NCI-H146 treated with DMSO at 0.1 percent for 48 hours (cell line): ENCODE results near the gene GPR52.
"Not testable (repeated sequence)": the region's sequence is repeated elsewhere in the genome, so short reads cannot be mapped to it uniquely, and the experiment has no call there.

Experiments used
- DNase-seq: peaks from one replicate; lab custom pipeline; 2025; ENCODE audit not compliant: unreplicated experiment; lab: John Stamatoyannopoulos, UW

Gene GPR52, protein sequence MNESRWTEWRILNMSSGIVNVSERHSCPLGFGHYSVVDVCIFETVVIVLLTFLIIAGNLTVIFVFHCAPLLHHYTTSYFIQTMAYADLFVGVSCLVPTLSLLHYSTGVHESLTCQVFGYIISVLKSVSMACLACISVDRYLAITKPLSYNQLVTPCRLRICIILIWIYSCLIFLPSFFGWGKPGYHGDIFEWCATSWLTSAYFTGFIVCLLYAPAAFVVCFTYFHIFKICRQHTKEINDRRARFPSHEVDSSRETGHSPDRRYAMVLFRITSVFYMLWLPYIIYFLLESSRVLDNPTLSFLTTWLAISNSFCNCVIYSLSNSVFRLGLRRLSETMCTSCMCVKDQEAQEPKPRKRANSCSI

DNA sequence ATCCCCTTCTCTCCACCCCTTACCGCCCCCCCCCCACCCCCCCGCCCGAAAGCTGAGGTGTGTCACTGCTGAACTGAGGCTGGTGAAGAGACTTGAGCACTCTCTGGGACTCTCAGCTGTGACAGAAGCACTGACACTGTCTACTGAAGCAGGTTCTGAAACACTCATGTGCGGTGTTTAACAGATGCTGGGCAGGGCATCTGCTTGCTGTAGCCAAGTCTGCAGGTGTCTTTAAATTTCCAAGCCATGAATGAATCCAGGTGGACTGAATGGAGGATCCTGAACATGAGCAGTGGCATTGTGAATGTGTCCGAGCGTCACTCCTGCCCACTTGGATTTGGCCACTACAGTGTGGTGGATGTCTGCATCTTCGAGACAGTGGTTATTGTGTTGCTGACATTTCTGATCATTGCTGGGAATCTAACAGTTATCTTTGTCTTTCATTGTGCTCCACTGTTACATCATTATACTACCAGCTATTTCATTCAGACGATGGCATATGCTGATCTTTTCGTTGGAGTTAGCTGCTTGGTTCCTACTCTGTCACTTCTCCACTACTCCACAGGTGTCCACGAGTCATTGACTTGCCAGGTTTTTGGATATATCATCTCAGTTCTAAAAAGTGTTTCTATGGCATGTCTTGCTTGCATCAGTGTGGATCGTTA lies at the start of gene GPR52:
Gene GPR52, plus strand, starts transcription at position 99 of the 665 bp plus-strand sequence. Its CDS starts 148 bp downstream, at position 247.
- no peak for DNase-seq

DNA sequence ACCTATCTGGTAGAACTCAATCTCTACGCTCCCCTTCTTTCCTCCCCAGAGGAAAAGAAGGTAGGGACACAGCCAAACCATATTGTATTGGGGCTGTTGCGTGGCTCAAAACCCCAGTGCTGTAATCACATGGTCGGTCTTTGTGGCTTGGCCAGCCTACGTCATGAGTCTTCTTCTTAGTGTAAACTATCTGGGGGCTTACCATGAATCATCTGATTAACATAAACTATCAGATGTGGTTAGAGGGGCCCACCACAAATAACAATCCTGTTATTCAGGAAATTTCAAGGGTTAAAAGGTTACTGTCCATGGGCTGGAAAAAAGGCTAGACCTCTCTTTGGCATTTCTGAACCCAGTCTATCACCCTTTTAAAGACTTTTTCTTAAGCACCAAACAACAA lies 49.5 kb upstream of the GPR52 start:
- no peak for DNase-seq

DNA sequence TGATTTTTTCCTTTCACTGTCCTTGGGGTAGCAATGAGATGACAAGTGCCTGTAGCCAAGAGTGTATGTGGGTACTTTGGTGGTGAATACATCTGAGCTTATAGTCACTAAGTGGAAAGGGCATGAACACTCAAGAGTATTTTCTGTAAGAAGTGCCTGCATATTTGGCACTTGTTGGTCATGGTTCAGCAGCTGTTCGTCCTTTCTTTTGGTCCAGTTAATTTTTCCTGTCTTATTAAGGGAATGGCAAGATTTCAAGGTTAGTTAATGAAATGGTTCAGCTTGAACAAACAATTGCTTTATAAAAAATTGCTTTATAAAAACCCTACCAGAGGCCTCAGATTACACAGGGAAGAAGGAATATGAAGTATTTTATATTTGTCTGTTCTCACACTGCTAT lies 48.6 kb upstream of the GPR52 start:
- no peak for DNase-seq

DNA sequence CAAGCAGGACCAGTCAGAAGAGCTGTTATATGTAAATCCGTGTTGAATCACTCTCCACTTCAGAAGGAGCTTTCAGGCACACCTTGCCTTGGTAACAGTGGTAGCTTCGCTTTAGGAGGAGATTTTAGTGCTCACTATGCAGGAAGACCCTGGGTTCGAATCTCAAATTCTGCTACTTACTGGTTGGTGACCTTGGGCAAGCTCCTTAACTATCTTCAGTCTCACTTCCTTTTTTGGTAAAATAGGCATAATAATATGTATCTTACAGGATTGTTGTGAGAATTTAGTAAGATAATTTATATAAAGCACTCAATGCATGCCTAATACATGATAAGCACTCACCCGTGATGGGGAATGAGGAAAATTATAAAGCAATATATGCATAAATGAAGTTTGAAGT lies 46.7 kb upstream of the GPR52 start:
- no peak for DNase-seq

DNA sequence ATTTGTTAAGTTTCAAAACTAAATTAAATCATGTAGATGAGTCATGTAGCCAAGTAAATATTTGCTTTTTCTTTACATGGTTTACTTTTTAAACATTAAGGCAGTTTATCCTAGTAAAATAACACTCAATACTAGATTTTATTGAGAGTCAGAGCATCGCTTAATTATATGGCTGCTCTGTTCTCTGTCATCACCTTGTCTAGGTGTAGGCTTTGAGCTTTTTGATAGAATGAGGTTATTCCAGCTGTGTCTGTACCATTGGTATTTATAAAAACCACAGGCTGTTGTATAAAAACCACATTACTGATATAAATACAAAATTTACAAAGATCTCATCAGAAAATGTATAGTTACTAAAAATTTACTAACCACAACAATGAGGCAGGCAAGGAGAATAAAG lies 42.5 kb upstream of the GPR52 start:
- no peak for DNase-seq

DNA sequence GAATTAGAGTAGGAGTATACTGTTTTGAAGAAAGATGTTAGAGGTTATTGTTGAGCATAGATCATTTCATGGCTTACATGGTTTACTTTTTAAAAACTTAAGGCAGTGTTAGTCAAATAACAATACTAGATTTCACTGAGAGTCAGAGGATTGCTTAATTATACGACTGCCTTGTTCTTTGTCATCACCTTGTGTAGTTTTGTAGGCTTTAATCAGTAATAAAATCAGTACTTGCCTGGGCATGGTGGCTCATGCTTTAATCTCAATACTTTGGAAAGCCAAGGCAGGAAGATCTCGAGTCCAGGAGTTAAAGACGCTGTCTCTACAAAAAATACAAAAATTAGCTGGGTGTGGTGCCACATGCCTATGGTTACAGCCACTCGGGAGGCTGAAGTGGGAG lies 41.3 kb upstream of the GPR52 start:
- no peak for DNase-seq

DNA sequence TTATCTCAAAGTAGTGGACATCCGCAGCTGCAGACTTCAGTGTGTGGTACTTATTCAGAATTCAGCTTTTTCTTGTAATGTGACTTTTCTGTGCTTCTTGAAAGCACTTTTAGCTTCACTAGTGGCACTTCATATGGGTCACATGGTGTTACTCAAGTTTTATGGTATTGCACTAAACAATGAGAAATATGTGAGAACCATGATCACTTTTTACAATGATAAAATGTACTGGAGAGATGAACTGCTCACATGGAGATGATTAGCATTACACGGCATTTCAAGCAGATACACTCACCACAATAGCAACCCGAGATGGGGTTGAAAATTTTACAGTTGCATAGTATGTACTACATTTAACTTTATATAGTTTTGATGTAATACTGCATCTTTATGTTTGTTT lies 40.1 kb upstream of the GPR52 start:
- DNase-seq = no peak

DNA sequence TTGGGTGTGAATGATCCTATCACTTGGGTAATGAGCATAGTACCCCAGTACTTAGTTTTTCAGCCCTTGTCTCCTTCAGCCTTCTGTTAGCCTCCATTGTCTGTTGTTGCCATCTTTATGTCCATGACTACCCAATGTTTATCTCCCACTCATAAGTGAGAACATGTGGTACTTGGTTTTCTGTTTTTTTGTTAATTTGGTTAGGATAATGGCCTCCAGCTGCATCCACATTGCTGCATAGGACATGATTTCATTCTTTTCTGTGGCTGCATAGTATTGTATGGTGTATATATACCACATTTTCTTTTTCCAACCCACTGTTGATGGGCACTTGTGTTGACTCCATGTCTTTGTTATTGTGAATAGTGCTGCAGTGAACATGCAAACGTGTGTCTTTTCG lies 39.6 kb upstream of the GPR52 start:
- no peak for DNase-seq

DNA sequence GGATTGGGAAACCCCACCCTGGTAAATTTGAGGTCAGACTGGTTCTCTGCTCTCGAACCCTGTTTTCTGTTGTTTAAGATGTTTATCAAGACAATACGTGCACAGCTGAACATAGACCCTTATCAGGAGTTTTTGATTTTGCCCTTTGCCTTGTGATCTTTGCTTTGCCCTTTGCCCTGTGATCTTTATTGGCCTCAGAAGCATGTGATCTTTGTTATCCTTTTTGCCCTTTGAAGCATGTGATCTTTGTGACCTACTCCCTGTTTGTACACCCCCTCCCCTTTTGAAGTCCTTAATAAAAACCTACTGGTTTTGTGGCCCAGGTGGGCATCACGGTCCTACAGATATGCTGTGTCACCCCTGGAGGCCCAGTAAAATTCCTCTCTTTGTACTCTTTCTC lies 38.0 kb upstream of the GPR52 start:
- DNase-seq = not testable (repeated sequence)

DNA sequence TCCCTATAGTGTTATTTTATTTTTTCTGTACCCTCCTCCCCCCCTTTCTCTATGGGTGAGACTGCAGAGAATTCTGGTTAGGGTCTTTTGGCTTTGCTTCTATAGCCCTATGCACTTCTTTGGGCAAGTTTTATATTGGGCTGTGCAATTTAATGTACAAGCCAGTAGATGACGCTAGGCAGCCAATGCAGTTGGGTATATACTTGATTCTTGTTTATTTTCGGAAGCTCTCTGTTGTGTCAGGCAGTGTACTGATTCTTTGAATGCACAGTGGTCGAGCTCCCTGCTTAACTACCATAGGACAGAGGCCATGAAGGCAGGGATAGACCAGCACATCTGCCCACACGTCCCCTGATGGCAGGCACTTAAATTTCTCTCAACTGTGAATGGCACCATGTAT lies 34.1 kb upstream of the GPR52 start:
- no peak for DNase-seq

DNA sequence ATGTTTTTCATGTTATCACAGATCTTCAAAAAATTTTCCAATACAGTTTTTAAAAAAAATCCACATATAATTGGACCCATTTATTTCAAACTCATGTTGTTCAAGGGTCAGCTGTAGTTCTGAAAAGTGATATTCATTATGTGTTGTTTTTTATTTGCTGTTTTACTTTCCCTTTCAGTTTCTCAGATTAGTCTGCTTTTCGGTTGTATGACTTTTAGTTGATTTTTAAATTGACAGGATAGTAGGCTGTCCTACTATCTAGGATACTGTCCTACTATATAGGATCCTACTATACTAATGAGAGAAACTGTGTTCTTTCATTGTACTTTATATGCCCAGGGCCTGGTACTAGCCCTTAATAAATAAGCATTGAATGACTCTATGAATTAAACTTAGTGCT lies 33.6 kb upstream of the GPR52 start:
- no peak for DNase-seq

DNA sequence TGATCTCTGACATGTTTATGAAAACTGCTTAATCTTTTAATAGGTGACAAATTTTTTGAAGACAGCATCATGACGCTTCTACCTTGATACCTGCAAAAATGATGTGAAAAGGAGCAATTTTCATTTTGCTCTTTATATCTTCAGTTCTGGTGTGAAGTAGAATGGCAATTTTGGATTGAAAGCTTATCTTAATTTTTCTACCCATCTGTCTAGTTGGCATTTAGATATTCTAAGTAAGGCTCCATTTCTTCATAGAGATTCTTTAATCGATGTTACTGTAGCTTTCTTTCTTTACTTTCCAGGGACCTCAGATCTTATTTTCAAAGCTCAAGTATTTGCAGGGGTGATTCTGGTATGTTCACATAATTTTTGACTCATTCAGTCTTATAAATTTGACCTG lies 32.3 kb upstream of the GPR52 start:
- DNase-seq = no peak

DNA sequence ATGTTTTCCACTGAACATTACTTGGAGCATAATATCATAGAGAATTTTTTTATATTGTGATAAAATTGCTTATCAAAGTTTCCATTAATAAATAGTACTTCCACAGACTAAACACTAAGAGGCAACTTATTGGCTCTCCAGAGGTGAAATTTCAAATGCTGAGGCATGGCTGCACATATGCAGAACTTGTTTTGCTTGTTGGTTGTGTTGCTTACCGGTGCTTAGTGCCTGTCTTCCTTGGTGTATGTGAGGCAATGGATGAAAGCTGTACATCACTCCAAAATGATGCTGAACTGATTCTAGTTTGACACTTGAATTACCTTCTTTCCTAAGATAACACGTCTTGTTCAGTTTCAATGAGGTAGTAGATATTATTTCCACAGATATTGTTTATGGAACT lies 29.8 kb upstream of the GPR52 start:
- DNase-seq = no peak

DNA sequence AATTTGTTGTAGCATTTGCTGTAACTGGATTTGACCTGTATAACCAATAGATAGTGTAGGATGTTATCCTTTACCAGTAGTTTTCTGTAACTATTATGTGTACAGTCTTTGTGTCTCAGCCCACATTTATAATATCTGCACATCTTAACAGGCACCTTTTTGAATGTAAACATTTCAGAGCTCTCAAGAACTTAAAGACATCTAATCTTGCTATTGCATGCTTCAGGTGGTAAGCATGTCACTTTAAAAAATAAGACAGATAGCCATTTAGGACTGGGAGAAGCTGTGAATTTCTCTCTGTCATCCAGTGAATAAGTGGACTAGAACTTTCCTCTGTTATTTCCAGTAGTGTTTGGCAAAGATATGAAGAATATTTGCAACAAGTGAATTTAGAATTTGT lies 22.6 kb upstream of the GPR52 start:
- no peak for DNase-seq

DNA sequence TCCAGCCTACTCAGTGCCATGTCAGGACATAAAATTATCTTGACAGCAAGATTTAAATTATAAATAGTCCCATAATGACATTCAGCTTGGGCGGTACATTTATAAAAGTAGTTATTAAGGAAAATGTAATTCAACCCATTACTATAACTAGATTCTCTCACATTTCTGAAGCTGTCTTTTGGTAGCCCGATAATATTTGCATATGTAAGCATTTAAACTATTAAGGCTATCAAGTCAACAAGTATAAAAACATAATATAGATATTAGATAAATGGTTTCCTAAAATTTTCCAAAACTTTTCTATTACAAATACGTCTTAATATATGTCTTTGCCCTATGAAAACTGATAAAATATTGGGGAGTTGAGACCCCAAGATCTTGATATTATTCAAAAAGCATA lies 21.6 kb upstream of the GPR52 start:
- DNase-seq = no peak

DNA sequence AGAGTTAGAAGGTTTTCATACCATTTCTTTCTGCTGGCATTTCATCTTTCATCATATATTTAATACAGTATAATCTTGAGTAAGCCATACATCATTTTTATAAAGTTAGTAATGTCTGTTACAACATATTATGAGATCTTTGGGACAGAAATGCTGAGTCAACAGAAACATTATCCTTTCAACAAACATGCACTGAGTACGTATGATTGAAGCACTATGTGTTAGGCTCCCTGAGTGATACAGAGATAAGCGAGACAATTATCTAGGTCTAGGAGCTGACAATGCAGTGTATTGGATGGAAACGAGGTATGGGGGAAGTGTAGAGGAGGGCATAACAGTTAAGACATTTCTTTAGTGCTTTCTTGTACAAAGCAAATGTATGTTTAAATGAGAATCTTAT lies 19.7 kb upstream of the GPR52 start:
- no peak for DNase-seq

DNA sequence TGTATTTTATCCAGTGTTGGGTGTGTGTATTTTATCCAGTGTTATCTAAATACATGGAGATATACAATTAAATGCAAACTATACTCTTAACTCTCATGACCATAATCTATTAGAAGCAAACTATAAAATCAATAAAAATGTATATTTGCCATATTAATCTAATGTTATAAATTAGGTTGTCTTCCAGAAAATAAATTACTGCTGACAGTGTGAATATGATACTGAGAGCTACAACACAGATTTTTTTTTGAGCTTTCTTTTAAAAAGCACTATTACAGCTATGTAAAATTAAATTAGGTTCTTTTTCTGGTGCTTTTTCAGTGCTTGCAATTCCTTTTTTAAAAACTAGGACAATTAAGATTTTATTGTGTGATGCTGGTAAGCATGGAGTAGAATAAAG lies 19.0 kb upstream of the GPR52 start:
- no peak for DNase-seq

DNA sequence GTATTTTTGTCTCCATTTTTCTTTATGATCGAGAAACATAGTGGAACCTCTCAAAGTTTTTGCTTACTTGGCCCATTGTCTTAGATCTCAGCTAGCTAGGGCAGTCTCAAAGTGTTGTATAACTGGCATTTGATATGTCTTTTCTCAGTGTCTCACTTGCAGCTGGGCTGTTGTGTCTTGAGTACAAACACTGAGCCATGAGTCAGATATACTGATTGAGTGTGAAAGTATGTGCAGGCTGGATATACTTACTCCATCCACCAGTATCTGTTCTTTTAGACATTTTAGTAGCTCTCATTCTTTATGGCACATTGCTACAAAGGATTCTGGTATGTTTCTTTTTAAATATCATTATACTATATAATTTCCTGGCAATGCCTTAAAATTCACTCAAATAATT lies 14.3 kb upstream of the GPR52 start:
- no peak for DNase-seq

DNA sequence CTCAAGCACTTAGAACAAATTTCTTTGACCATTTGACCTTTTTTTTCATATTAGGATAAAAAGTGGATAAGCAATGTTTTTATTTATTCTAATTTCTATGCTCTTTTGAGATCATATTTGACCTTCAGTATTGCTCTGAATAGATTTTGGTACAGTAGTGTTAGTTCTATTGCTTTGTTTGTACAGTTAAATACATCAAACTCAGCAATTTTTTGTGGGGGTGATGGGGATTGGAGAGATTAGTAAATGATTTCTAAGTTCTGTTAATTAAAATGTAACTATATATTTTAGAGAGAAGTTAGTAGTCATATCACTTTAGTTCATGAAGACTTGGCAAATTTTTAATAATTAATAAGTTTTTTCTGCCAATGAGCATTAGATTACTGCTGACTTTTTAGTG lies 2.4 kb upstream of the GPR52 start:
- no peak for DNase-seq

DNA sequence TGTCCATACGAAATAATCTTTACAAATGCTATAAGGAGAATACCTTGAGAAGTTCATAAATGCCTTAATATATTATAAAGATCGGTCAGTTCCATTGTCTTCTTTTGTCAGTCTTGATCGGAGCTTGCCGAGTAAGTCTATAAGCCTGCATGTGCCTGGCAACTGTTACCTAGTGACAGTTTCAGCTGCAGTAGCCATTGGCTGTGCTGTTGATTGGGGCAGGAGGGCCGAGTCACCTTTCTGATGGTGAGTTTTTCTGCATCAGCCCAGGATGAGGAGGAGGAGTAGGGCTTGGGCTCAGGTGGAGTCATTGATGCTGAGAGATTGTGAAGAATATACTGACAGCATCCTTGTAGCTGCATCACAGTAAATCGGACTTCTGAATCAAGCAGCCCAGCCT lies 1.9 kb upstream of the GPR52 start:
- DNase-seq = no peak

DNA sequence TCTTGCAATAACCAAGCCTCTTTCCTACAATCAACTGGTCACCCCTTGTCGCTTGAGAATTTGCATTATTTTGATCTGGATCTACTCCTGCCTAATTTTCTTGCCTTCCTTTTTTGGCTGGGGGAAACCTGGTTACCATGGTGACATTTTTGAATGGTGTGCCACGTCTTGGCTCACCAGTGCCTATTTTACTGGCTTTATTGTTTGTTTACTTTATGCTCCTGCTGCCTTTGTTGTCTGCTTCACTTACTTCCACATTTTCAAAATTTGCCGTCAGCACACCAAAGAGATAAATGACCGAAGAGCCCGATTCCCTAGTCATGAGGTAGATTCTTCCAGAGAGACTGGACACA lies 743 bp downstream of the GPR52 start:
- no peak for DNase-seq

DNA sequence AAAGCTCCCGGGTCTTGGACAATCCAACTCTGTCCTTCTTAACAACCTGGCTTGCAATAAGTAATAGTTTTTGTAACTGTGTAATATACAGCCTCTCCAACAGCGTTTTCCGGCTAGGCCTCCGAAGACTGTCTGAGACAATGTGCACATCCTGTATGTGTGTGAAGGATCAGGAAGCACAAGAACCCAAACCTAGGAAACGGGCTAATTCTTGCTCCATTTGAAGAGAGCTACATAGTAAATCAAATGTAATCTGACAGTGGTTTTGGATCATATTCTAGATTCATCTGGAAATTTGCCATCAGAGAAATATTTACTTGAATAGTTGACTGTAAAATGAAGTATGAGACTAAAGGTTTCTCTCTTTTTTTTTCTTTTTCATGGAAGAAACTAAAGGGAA lies 1.2 kb downstream of the GPR52 start:
- no peak for DNase-seq

DNA sequence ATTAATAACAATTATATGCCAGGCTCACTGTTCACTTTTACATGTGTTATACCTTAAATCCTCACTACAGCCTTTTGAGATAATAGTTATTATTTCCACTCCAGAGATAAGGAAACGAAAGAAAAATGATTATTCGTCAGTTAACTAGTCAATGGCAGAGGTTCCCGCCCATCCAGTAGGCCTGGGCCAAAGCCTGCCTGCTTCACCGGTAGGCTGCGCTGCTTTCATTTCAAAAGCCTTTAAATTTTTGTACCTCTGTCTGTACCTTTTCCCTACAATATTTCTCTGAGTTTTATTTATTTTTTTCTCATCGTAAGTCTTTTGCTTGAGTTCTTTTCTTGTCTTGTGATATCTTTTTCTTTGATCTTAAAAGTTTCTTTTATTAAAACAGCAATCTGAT lies 3.6 kb downstream of the GPR52 start:
- no peak for DNase-seq
